ENCODE data around the gene DBNDD1.

Gene DBNDD1

GRCh38 chr16:89958068-89958467 is 61.2 kb downstream of the DBNDD1 start:
- DNase-seq: no peak

DNA sequence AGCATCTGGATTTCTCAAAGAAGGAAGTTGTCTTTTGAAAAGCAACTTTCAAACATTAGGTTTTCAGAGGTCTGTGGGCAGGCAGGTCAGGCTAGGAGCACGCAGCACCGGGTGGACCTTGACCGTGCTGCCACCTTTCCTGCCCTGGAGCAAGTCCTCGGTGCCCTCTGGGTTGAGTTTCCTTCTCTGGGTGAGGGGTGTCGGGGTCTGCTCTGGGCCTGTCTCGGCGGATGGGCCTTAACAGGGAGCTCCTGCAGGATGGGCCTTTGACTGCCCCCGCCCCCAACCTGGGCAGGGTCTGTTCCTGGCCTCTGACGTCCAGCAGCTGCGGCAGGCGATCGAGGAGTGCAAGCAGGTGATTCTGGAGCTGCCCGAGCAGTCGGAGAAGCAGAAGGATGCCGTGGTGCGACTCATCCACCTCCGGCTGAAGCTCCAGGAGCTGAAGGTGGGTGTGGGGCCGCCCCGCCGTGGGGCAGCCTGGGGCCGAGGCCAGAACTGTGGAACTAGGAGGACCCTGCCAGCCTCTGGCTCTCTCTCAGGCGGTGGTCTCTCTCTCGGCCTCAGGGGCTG is 62.0 kb downstream of the DBNDD1 start:
- DNase-seq: no peak

DNA sequence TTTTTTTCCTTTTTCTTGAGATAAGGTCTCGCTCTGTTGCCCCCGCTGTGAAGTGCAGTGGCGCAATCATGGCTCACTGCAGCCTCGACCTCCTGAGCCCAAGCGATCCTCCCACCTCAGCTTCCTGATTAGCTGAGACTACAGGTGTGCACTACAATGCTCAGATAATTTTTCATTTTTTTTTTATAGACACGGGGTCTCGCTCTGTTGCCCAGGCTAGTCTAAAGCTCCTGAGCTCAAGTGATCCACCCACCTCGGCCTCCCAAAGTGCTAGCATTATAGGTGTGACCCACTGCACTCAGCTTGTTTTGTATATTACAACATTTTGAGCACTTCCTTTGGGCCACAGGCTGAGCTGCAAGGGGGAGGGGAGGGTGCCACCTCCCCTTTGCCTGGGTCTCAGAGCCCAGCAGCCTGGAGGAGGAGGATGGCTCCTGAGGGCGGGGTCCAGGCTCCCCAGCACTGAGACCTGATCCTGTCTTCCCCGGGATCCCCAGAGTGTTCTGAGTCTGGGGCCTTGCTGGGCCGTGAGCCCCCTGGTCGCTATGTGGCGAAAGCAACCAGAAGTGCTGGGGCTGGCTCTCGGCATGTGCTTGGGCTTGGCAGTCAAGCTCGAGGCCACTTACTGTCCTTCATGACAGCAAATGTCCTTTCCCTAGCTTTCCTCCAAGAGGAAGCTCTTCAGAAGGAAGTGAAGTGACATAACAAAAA is 62.6 kb downstream of the DBNDD1 start:
- no peak for DNase-seq

GRCh38 chr16:89955001-89955685 is 64.1 kb downstream of the DBNDD1 start:
- DNase-seq: no peak

All from NCI-H2107 (cell line).